Right atrium auricular region (tissue), 2 donors: Measurements from ENCODE around the gene IL20RA. TPM values are rescaled to one million over a fixed set of nuclear protein-coding genes. Genes with fewer than 3 reads are reported as not detected.

Experiments
- DNase-seq: peaks from one replicate; pipeline ENCODE4 v3.0.0-alpha.2; 2019; ENCODE audit warnings: low spot score
- H3K27ac ChIP-seq, 2 donors: fragments of 200-600 bp; sonication (generic); 1 replicate in 1 of 2; 2 replicates in 1 of 2; pipeline ENCODE4 v1.5.1; 2016 to 2019
- H3K27me3 ChIP-seq, 2 donors: fragments of 200-600 bp; sonication (generic); one replicate each; pipeline versions ENCODE4 v1.5.1 to v1.6.0; 2017 to 2019
- H3K36me3 ChIP-seq: fragments of 200-600 bp; sonication (generic); one replicate; pipeline ENCODE4 v1.5.1; 2016
- H3K4me1 ChIP-seq, 2 donors: fragments of 200-600 bp; sonication (generic); one replicate each; pipeline versions ENCODE4 v1.5.1 to v1.6.0; 2017 to 2019
- H3K4me3 ChIP-seq, 2 donors: fragments of 200-600 bp; sonication (generic); 1 replicate in 1 of 2; 2 replicates in 1 of 2; pipeline ENCODE4 v1.5.1; 2017 to 2019; ENCODE audit warnings: mild to moderate bottlenecking in 1 of 2, moderate library complexity in 1 of 2
- H3K9me3 ChIP-seq, 2 donors: fragments of 200-600 bp; sonication (generic); one replicate each; pipeline ENCODE4 v1.5.1; 2019
- total RNA-seq, 2 donors: library from RNA; depleted of rRNA; stranded (reverse); fragments of >200 nt; gene quantifications; one replicate each; pipeline ENCODE4 v1.1.0, GENCODE V29; 2016
- TF ChIP-seq, protein P1 (sequence below), 2 donors: fragments of 200-600 bp; sonication (generic); IDR thresholded peaks; one replicate each; pipeline ENCODE4 v1.5.1; 2019; ENCODE audit warnings: antibody characterized with exemption in 2 of 2

The IL20RA gene
- total RNA-seq, 2 donors from 2014 or later = 0.12 to 5.0 TPM

DNA sequence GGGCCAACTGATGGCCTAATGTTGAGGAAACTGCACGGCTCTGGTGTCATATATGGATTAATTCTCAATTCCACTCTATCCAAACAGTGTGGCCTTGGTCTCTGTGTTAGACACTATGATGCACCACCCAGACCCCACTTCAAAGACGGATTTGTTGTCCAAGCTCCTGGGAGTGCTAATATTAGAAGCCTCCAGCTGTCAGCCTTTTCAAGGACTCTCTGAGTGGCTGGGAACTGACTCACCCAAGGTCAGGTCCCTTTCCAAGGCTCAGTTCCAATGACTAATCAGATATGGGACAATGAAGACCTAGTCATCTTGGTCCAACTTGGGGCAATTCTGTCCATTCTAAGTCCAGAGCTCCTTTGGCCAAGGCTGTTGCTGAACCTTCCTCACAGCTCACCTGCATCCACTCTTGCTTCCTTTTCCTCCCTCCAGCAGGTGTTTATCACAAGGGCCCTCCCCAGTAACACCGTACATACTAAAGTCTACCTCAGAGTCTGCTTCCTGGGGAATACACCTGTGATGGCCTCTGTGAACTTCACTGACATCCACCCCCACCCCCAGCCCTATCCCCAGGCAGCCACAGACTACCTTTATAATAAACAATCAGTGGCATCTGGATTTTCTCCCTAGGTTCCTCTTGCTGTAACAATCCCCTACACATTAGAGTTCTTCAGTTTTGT, 7.2 kb upstream of the IL20RA start:
- H3K27ac ChIP-seq = no peak overlapping the region
- no peaks in the 10 kb centered on the region for H3K9me3 ChIP-seq
- H3K4me1 ChIP-seq = no peaks in the 10 kb centered on the region
- no peak overlapping the region for H3K4me3 ChIP-seq
- TF ChIP-seq, protein P1, sequence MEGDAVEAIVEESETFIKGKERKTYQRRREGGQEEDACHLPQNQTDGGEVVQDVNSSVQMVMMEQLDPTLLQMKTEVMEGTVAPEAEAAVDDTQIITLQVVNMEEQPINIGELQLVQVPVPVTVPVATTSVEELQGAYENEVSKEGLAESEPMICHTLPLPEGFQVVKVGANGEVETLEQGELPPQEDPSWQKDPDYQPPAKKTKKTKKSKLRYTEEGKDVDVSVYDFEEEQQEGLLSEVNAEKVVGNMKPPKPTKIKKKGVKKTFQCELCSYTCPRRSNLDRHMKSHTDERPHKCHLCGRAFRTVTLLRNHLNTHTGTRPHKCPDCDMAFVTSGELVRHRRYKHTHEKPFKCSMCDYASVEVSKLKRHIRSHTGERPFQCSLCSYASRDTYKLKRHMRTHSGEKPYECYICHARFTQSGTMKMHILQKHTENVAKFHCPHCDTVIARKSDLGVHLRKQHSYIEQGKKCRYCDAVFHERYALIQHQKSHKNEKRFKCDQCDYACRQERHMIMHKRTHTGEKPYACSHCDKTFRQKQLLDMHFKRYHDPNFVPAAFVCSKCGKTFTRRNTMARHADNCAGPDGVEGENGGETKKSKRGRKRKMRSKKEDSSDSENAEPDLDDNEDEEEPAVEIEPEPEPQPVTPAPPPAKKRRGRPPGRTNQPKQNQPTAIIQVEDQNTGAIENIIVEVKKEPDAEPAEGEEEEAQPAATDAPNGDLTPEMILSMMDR (IDR thresholded peaks at IDR 0.05) = no peak
- no peaks in the 10 kb centered on the region for H3K36me3 ChIP-seq
- no peaks in the 10 kb centered on the region for H3K27me3 ChIP-seq
- no peak for DNase-seq

DNA sequence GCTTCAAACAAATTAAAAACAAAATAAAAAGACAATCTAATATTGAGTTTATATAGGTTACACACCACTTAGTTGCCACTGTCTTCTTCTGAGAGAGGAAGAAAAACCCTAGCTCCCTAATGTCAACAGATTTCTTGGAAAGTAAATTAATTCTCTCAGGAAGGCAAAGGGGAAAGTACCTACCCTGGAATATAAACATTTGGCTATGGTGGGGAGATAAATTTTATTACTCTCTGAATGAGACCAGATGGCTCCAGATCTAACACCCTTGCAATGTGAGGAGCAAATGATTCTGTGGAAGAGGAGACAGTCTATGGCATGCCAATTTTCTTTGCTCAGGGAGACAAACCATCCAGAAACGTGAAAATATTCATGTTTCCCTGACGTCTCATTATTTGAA, 4.3 kb upstream of the IL20RA start:
- Histone ChIP-seq H3K4me1 (peaks cover 0 to 3% of the 10 kb centered on the region in 2 donors), H3K4me3 (no peak overlapping the region), H3K27me3 (no peaks in the 10 kb centered on the region)

DNA sequence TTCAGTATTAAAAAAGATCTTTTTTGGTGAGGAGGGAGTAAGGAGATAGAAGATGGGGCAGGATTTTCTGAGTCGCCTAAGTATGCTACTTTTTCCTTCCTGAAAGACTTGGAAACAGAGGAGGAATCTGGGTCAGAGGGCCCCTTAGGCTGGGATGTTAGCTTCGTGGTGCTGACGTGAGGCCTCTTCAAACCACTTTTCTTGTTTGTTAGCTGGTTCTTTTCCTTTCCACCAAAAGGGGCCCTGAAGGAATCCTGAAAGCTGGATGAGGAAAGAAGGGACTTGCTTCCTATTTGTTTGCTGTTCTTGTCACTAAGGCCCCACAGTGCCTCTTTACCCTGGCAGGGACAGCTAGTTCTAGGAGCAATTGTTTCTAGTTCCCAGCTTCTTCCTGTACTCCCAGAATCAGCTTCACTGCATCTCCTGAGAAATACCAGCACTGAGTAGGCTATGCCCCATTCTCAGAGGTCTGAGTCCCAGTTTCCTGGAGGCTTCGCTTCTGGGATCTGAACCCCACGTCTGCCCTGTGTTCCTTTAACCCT, 2.2 kb upstream of the IL20RA start:
- H3K27me3 ChIP-seq = no peaks in the 10 kb centered on the region
- no peak for DNase-seq
- H3K4me3 ChIP-seq = no peak overlapping the region
- no peak overlapping the region for H3K27ac ChIP-seq
- H3K4me1 ChIP-seq = peaks cover 0 to 3% of the 10 kb centered on the region in 2 donors
- H3K9me3 ChIP-seq = no peaks in the 10 kb centered on the region
- TF ChIP-seq, protein P1 (IDR thresholded peaks at IDR 0.05) = no peak
- H3K36me3 ChIP-seq = no peaks in the 10 kb centered on the region

More for the DNA sequence above, 4.3 kb upstream of the IL20RA start:
- Histone ChIP-seq H3K27ac (no peak overlapping the region), H3K9me3 (no peaks in the 10 kb centered on the region), H3K36me3 (no peaks in the 10 kb centered on the region)
- TF ChIP-seq, protein P1 (IDR thresholded peaks at IDR 0.05) = no peak
- no peak for DNase-seq

DNA sequence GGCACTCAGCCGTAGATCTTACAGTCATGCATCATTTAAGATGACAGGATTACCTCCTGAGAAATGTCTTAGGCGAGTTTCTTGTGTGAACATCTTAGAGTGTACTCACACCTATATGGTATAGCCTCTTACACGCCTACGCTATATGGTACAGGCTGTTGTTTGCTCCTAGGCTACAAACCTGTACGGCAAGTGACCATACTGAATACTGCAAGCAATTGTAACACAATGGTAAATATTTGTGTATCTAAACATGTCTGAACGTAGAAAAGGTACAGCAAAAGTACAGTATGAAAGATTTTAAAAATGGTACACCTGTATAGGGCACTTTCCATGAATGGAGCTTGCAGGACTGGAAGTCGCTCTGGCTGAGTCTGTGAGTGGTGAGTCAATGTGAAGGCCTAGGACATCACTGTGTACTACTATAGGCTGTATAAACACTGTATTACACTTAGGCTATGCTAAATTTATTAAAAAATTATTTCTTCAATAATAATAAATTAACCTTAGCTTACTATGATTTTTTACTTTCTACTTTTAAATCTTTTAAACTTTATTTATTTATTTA, 541 bp upstream of the IL20RA start:
- TF ChIP-seq, protein P1 (IDR thresholded peaks at IDR 0.05) = no peak
- Histone ChIP-seq H3K4me1 (peaks cover 0 to 3% of the 10 kb centered on the region in 2 donors), H3K9me3 (no peaks in the 10 kb centered on the region), H3K27ac (no peak overlapping the region), H3K4me3 (no peak overlapping the region), H3K36me3 (no peaks in the 10 kb centered on the region), H3K27me3 (no peaks in the 10 kb centered on the region)
- no peak for DNase-seq

DNA sequence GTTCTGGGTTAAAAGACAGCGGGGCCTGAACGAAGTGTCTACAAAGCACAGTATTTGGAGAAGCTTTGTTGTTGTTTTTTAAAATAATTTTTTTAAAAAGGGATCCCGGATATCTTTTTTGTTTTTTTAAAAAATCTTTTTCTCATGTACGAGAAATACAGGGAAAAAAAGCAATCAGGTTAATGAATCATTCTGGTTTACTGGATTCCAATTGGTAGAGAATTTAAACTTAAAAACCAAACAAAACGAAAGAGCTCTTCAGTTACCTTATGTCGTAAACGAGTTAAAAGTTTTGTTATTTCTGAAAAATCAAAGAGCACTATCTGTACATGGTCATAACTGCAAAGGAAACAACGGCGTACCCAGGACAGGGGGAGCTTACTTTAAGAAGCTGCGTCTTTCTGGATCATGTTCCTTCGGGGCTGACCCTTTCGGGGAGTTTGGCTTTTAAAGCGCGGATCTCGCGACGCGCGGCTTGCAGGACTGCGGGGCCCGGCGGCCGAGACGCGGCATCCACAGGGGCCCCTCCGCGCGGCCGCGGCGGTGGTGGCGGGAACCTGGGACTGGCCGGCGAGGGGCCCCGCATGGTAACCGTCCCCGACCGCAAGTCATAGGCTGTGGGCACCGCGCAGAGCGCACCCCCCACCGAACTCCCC, 927 bp downstream of the IL20RA start:
- H3K9me3 ChIP-seq = no peaks in the 10 kb centered on the region
- TF ChIP-seq, protein P1 (IDR thresholded peaks at IDR 0.05) = no peak
- H3K4me1 ChIP-seq = peaks cover 0 to 3% of the 10 kb centered on the region in 2 donors
- no peaks in the 10 kb centered on the region for H3K36me3 ChIP-seq
- no peak for DNase-seq
- peak overlapping the region; percentile 69 to 73 for H3K4me3 ChIP-seq
- no peaks in the 10 kb centered on the region for H3K27me3 ChIP-seq
- H3K27ac ChIP-seq = peak overlapping the region in 1 of 2 donors; percentile 47
